Measurements from ENCODE around the gene BEND6. TPM values are rescaled to one million over a fixed set of nuclear protein-coding genes. Genes with fewer than 3 reads are reported as not detected.

Gene BEND6
- polyA plus RNA-seq, 1 of the 3 experiments (the other 2 are of a cell fraction), result 6.9 TPM

GRCh38 chr6:56970849-56971248, 15.9 kb downstream of the BEND6 start (continued):
- TF ChIP-seq USF2 (IDR thresholded peaks at IDR 0.05; ENCODE audit: borderline replicate concordance, low read depth, low read length) (no peak), IRF3 (IDR thresholded peaks at IDR 0.05; ENCODE audit: low read depth, low read length) (no peak), TAF1 (IDR thresholded peaks at IDR 0.05; ENCODE audit: borderline replicate concordance, low read depth, low read length) (no peak), CTCF (IDR thresholded peaks at IDR 0.05) (no peak), GATA2 (CRISPR knock-in tag; IDR thresholded peaks at IDR 0.05) (no peak), FOXJ3 (CRISPR knock-in tag; IDR thresholded peaks at IDR 0.05) (no peak)

- ChIA-PET POLR2A (no interaction called here), CTCF (interaction anchor here (2.2 kb wide), 1 partner anchor 73 kb away, joined by 5 read pairs; no protein-coding TSS in a partner anchor)
- H3K9me3 ChIP-seq, result peaks cover 14% of the 10 kb centered on the region
- no peaks in the 10 kb centered on the region for H3K4me1 ChIP-seq (ENCODE audit: control insufficient read depth in 1 of 2, insufficient read depth in 2 of 2, low read depth in 1 of 2, low read length in 1 of 2)
- no peaks in the 10 kb centered on the region for H3F3A ChIP-seq (replicated peaks; ENCODE audit: insufficient read depth)
- no peak overlapping the region for H3K9ac ChIP-seq
- no peaks in the 10 kb centered on the region for H3K79me2 ChIP-seq (ENCODE audit: insufficient read depth)
- no peak overlapping the region for H3K4me3 ChIP-seq (ENCODE audit: low read depth in 2 of 2, low read length in 1 of 2)
- 93% methylated on average over 1 of the region's 1 CpG for WGBS (ENCODE audit: low lambda C conversion rate)
- H2AFZ ChIP-seq (ENCODE audit: low read depth), result no peak overlapping the region
- H4K20me1 ChIP-seq (ENCODE audit: insufficient read depth), result no peaks in the 10 kb centered on the region
- H3K4me2 ChIP-seq, result no peak overlapping the region
- no peak overlapping the region for H3K27ac ChIP-seq (ENCODE audit: low read depth in 2 of 2, low read length in 1 of 2)
- no peaks in the 10 kb centered on the region for H3K27me3 ChIP-seq (ENCODE audit: insufficient read depth)
- no peaks in the 10 kb centered on the region for H3K9me2 ChIP-seq
- no peak for DNase-seq
- peaks cover 0 to 18% of the 10 kb centered on the region in 2 experiments for H3K36me3 ChIP-seq (replicated peaks in 1 of 2; ENCODE audit: control insufficient read depth in 1 of 2, insufficient read depth in 2 of 2, low read length in 1 of 2)
- no peak for TF ChIP-seq YY1 (IDR thresholded peaks at IDR 0.05; ENCODE audit: low read depth)
- no peak for TF ChIP-seq PBX3 (IDR thresholded peaks at IDR 0.05)
- TF ChIP-seq ZBTB33 (IDR thresholded peaks at IDR 0.05; ENCODE audit: borderline replicate concordance, low read depth), result no peak
- no peak for TF ChIP-seq SMC3 (IDR thresholded peaks at IDR 0.05; ENCODE audit: low read depth, low read length)
- no peak for TF ChIP-seq RCOR1 (IDR thresholded peaks at IDR 0.05; ENCODE audit: low read length)
- TF ChIP-seq RFX5 (IDR thresholded peaks at IDR 0.05; ENCODE audit: low read length), result no peak
- no peak for TF ChIP-seq JUND (IDR thresholded peaks at IDR 0.05)
- TF ChIP-seq FOSL2 (IDR thresholded peaks at IDR 0.05; ENCODE audit: borderline replicate concordance, low read depth), result no peak
- no peak for TF ChIP-seq CHD2 (IDR thresholded peaks at IDR 0.05; ENCODE audit: low read length, partially characterized antibody)
- no peak for TF ChIP-seq USF2 (IDR thresholded peaks at IDR 0.05; ENCODE audit: borderline replicate concordance, low read depth, low read length)
- TF ChIP-seq IRF3 (IDR thresholded peaks at IDR 0.05; ENCODE audit: low read depth, low read length), result no peak
- no peak for TF ChIP-seq FOXJ3 (CRISPR knock-in tag; IDR thresholded peaks at IDR 0.05)
- TF ChIP-seq USF1 (IDR thresholded peaks at IDR 0.05; ENCODE audit: borderline replicate concordance, low read depth), result no peak
- TF ChIP-seq EZH2phosphoT487 (IDR thresholded peaks at IDR 0.05; ENCODE audit: borderline replicate concordance, low read depth), result no peak
Measured at GRCh38 chr6:56977192-56977591, 22.3 kb downstream of the BEND6 start.
